HEK293 (cell line): ENCODE data around the gene RPS6KA2.

Experiments used
- CTCF ChIP-seq: fragments of 450-650 bp; formaldehyde crosslinking; IDR thresholded peaks from 2 replicates; pipeline ENCODE4 v1.5.1; 2016; ENCODE audit warnings: missing biosample characterization, missing genetic modification characterization
- GLI2 ChIP-seq: fragments of 450-650 bp; formaldehyde crosslinking; IDR thresholded peaks from 2 replicates; pipeline ENCODE4; 2017; ENCODE audit warnings: missing biosample characterization, missing genetic modification characterization, low read depth, borderline replicate concordance
- KLF8 ChIP-seq: fragments of 450-650 bp; formaldehyde crosslinking; IDR thresholded peaks from 2 replicates; pipeline ENCODE4 v1.5.1; 2016; ENCODE audit warnings: missing biosample characterization, missing genetic modification characterization
- MYNN ChIP-seq: fragments of 450-650 bp; formaldehyde crosslinking; IDR thresholded peaks from 2 replicates; pipeline ENCODE4 v1.5.1; 2016; ENCODE audit warnings: missing biosample characterization, missing genetic modification characterization, borderline replicate concordance
- PATZ1 ChIP-seq: fragments of 450-650 bp; formaldehyde crosslinking; IDR thresholded peaks from 2 replicates; pipeline ENCODE4 v1.5.1; 2016; ENCODE audit warnings: missing biosample characterization, missing genetic modification characterization
- REST ChIP-seq: fragments of 450-650 bp; formaldehyde crosslinking; IDR thresholded peaks from 2 replicates; pipeline ENCODE4 v1.5.1; 2016; ENCODE audit warnings: missing biosample characterization, missing genetic modification characterization
- ZNF174 ChIP-seq: fragments of 450-650 bp; formaldehyde crosslinking; IDR thresholded peaks from 2 replicates; pipeline ENCODE4 v1.5.0; 2017; ENCODE audit warnings: missing biosample characterization, mild to moderate bottlenecking, missing genetic modification characterization
- ZNF280D ChIP-seq: fragments of 450-650 bp; formaldehyde crosslinking; IDR thresholded peaks from 2 replicates; pipeline ENCODE4 v1.5.1; 2016; ENCODE audit warnings: missing biosample characterization, missing genetic modification characterization
- ZNF610 ChIP-seq: fragments of 450-650 bp; formaldehyde crosslinking; IDR thresholded peaks from 2 replicates; pipeline ENCODE4 v1.5.1; 2016; ENCODE audit warnings: missing biosample characterization, missing genetic modification characterization, borderline replicate concordance
- ZNF76 ChIP-seq: fragments of 450-650 bp; formaldehyde crosslinking; IDR thresholded peaks from 2 replicates; pipeline ENCODE4; 2016; ENCODE audit warnings: low read depth, missing biosample characterization, missing genetic modification characterization, borderline replicate concordance

GRCh38 chr6:166563200-166563599, 63.9 kb downstream of the RPS6KA2 start:
- no peak for TF ChIP-seq ZNF610 (tag by site-specific recombination)
- no peak for TF ChIP-seq ZNF174 (tag by site-specific recombination)
- no peak for TF ChIP-seq PATZ1 (tag by site-specific recombination)
- TF ChIP-seq CTCF (tag by site-specific recombination): no peak
- no peak for TF ChIP-seq REST (tag by site-specific recombination)
- TF ChIP-seq ZNF76: no peak
- no peak for TF ChIP-seq ZNF280D (tag by site-specific recombination)
- TF ChIP-seq GLI2: no peak
- TF ChIP-seq KLF8 (tag by site-specific recombination): no peak
- no peak for TF ChIP-seq MYNN
